ENCODE results near the gene TGDS.

TGDS gene

GRCh38 chr13:94525781-94526180 lies 70.2 kb downstream of the TGDS start:
- in situ Hi-C loops (cut with MboI; ENCODE audit: low pct_unique_long_range_greater_than_20kb, low sequenced_read_pairs), result no loop called here
- no peak for DNase-seq

- DNase-seq, result no peak
- in situ Hi-C loops (cut with MboI; ENCODE audit: low pct_unique_long_range_greater_than_20kb, low sequenced_read_pairs), result no loop called here
These were observed 71.5 kb downstream of the TGDS start for GRCh38 chr13:94524407-94524806.

Measured in KBM-7 (cell line).